Stimulated activated naive CD4-positive, alpha-beta T cell (primary cell): ENCODE data around the gene NT5DC4.

ENCODE experiments used
- DNase-seq, 6 experiments: peaks; one replicate each; lab custom pipeline; 2025; lab: John Stamatoyannopoulos, UW

Gene NT5DC4

GRCh38 chr2:112784199-112785189 lies 63.7 kb downstream of the NT5DC4 start, which contains the start of gene IL1A:
Gene IL1A, minus strand, starts transcription at chr2:112784493. Its CDS starts 723 bp downstream, at chr2:112783770.
- no peak for DNase-seq

DNA sequence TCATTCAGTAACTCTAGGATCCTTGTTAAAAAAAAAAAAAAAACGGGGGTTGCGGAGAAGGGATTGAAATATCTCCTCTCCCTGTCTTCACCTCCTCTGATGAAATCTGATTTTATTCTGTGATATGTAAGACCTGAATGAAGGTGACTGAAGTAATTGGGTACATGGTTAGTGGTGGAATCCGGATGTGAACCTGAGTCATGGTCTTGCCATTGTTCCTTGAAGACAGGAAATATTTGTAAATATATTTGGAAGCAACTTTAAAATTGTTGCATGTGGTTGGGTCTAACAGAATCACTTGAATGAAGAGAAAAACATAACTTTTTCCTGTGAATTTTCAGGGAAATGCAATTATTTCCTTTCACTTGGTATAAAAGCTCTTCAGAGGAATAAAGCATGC lies 66.5 kb downstream of the NT5DC4 start:
- no peak for DNase-seq

- no peak for DNase-seq
These were observed 67.0 kb downstream of the NT5DC4 start for GRCh38 chr2:112787729-112788393.

GRCh38 chr2:112788653-112789052 lies 67.8 kb downstream of the NT5DC4 start:
- no peak for DNase-seq
